Hepatic stellate cell (primary cell): ENCODE results near the gene CNPY1.

Source experiments
- DNase-seq: peaks from one replicate; pipeline ENCODE4 v3.0.0; 2011; ENCODE audit warnings: low spot score

CNPY1 gene

GRCh38 chr7:155558961-155559360, 12.6 kb upstream of the CNPY1 start:
- DNase-seq = no peak

GRCh38 chr7:155558351-155558750, 12.0 kb upstream of the CNPY1 start:
- no peak for DNase-seq

GRCh38 chr7:155557778-155558177, 11.4 kb upstream of the CNPY1 start:
- DNase-seq = no peak

- DNase-seq = no peak
Measured at GRCh38 chr7:155556763-155557162, 10.4 kb upstream of the CNPY1 start.

- no peak for DNase-seq
Measured at GRCh38 chr7:155555116-155555695, 8.8 kb upstream of the CNPY1 start.

- DNase-seq = no peak
Measured at GRCh38 chr7:155553871-155554270, 7.5 kb upstream of the CNPY1 start.

- DNase-seq = no peak
Measured at GRCh38 chr7:155551785-155552611, 5.6 kb upstream of the CNPY1 start.

GRCh38 chr7:155550916-155551315, 4.6 kb upstream of the CNPY1 start:
- DNase-seq = no peak

- no peak for DNase-seq
Measured at GRCh38 chr7:155549226-155549625, 2.9 kb upstream of the CNPY1 start.

GRCh38 chr7:155547161-155547791, 917 bp upstream of the CNPY1 start:
- DNase-seq = no peak

GRCh38 chr7:155545348-155545747, 1.0 kb downstream of the CNPY1 start:
- no peak for DNase-seq

- no peak for DNase-seq
Measured at GRCh38 chr7:155544485-155544884, 1.9 kb downstream of the CNPY1 start.

GRCh38 chr7:155543926-155544325, 2.4 kb downstream of the CNPY1 start:
- DNase-seq = no peak

GRCh38 chr7:155543011-155543876, 3.1 kb downstream of the CNPY1 start:
- DNase-seq = no peak

GRCh38 chr7:155541986-155542675, 4.2 kb downstream of the CNPY1 start:
- DNase-seq = no peak

- no peak for DNase-seq
Measured at GRCh38 chr7:155540553-155540952, 5.8 kb downstream of the CNPY1 start.

- no peak for DNase-seq
Measured at GRCh38 chr7:155538293-155538692, 8.1 kb downstream of the CNPY1 start.

- no peak for DNase-seq
Measured at GRCh38 chr7:155536451-155536850, 9.9 kb downstream of the CNPY1 start.

GRCh38 chr7:155534691-155535090, 11.7 kb downstream of the CNPY1 start:
- no peak for DNase-seq

GRCh38 chr7:155533827-155534690, 12.3 kb downstream of the CNPY1 start:
- DNase-seq = peak; percentile 58
